Measurements from ENCODE around the gene BAAT. TPM values are rescaled to one million over a fixed set of nuclear protein-coding genes. Genes with fewer than 3 reads are reported as not detected.

BAAT gene
- total RNA-seq, 1 experiment from 2014 or later: 0.08 TPM

DNA sequence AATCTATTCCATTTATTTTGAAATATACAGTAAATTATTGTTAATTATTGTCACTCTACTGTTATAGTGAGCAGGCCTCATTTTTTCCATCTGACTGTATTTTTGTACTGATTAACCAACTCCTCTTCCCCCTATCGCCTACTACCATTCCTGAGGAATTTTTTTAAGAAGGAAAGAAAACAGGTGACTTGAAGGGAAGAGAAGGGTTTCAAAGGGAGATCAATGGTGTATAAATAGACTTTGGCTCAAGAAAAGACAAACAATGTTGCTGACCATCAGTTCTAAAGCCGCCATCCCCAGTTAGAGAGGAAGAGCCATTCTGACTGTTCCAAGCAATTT lies 69.7 kb downstream of the BAAT start:
- CTCF ChIA-PET: no interaction called here
- intact Hi-C loops (cut with micrococcal nuclease; ENCODE audit: unreplicated experiment) (no loop called here), in situ Hi-C loops (cut with HindIII; ENCODE audit: low pct_unique_long_range_greater_than_20kb, low sequenced_read_pairs) (no loop called here)
- no peak overlapping the region for H3K27ac ChIP-seq (ENCODE audit: low read length)
- BruUV-seq (replicated peaks): no TSS peak
- H3K4me3 ChIP-seq (ENCODE audit: low read depth in 2 of 2, low read length in 2 of 2): no peak overlapping the region
- ATAC-seq (no peak), DNase-seq (ENCODE audit: low read depth, low spot score) (no peak)
- POLR2A ChIA-PET: no interaction called here
- no peaks in the 10 kb centered on the region for H3K27me3 ChIP-seq (ENCODE audit: control insufficient read depth, insufficient read depth, low read length)
- H3K4me1 ChIP-seq (ENCODE audit: control insufficient read depth, insufficient read depth, low read length): no peaks in the 10 kb centered on the region
- H3K9me3 ChIP-seq (ENCODE audit: control insufficient read depth, insufficient read depth, low read depth, low read length): no peaks in the 10 kb centered on the region
- H3K36me3 ChIP-seq (ENCODE audit: control insufficient read depth, insufficient read depth, low read length): no peaks in the 10 kb centered on the region
- TF ChIP-seq POLR2AphosphoS5 (IDR thresholded peaks at IDR 0.05; ENCODE audit: low read depth, low read length) (no peak), SIN3A (IDR thresholded peaks at IDR 0.05; ENCODE audit: borderline replicate concordance, insufficient read depth, low read depth, low read length) (no peak), TCF7L2 (IDR thresholded peaks at IDR 0.05; ENCODE audit: low read depth, low read length) (no peak)
- TF ChIP-seq, protein P1, sequence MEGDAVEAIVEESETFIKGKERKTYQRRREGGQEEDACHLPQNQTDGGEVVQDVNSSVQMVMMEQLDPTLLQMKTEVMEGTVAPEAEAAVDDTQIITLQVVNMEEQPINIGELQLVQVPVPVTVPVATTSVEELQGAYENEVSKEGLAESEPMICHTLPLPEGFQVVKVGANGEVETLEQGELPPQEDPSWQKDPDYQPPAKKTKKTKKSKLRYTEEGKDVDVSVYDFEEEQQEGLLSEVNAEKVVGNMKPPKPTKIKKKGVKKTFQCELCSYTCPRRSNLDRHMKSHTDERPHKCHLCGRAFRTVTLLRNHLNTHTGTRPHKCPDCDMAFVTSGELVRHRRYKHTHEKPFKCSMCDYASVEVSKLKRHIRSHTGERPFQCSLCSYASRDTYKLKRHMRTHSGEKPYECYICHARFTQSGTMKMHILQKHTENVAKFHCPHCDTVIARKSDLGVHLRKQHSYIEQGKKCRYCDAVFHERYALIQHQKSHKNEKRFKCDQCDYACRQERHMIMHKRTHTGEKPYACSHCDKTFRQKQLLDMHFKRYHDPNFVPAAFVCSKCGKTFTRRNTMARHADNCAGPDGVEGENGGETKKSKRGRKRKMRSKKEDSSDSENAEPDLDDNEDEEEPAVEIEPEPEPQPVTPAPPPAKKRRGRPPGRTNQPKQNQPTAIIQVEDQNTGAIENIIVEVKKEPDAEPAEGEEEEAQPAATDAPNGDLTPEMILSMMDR (IDR thresholded peaks at IDR 0.05): no peak
- TF ChIP-seq, protein P2, sequence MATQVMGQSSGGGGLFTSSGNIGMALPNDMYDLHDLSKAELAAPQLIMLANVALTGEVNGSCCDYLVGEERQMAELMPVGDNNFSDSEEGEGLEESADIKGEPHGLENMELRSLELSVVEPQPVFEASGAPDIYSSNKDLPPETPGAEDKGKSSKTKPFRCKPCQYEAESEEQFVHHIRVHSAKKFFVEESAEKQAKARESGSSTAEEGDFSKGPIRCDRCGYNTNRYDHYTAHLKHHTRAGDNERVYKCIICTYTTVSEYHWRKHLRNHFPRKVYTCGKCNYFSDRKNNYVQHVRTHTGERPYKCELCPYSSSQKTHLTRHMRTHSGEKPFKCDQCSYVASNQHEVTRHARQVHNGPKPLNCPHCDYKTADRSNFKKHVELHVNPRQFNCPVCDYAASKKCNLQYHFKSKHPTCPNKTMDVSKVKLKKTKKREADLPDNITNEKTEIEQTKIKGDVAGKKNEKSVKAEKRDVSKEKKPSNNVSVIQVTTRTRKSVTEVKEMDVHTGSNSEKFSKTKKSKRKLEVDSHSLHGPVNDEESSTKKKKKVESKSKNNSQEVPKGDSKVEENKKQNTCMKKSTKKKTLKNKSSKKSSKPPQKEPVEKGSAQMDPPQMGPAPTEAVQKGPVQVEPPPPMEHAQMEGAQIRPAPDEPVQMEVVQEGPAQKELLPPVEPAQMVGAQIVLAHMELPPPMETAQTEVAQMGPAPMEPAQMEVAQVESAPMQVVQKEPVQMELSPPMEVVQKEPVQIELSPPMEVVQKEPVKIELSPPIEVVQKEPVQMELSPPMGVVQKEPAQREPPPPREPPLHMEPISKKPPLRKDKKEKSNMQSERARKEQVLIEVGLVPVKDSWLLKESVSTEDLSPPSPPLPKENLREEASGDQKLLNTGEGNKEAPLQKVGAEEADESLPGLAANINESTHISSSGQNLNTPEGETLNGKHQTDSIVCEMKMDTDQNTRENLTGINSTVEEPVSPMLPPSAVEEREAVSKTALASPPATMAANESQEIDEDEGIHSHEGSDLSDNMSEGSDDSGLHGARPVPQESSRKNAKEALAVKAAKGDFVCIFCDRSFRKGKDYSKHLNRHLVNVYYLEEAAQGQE (IDR thresholded peaks at IDR 0.05; ENCODE audit: insufficient read depth in 1 of 2, low read depth in 2 of 2, low read length in 1 of 2): no peak

DNA sequence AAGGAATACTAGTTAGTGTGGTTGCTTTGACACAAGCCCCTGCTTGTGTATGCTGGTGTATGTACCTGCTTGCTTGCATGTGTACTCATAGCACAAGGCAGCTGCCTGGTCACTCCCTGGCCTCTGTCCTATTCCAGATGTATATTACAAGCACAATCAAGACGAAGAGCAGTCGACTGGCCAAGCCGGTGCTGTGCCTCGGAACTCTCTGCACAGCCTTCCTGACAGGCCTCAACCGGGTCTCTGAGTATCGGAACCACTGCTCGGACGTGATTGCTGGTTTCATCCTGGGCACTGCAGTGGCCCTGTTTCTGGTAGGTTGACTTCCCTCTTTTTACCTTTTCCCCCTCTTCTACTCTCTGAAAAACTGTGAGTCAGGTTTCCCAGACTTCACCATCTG lies 72.1 kb downstream of the BAAT start:
- ATAC-seq (no peak), DNase-seq (ENCODE audit: low read depth, low spot score) (no peak)
- BruUV-seq (replicated peaks): no TSS peak
- ChIA-PET CTCF (no interaction called here), POLR2A (no interaction called here)
- intact Hi-C loops (cut with micrococcal nuclease; ENCODE audit: unreplicated experiment) (loop anchor here (5.0 kb wide), 1 partner anchor 195 kb away; no protein-coding TSS in a partner anchor), in situ Hi-C loops (cut with HindIII; ENCODE audit: low pct_unique_long_range_greater_than_20kb, low sequenced_read_pairs) (no loop called here)
- Histone ChIP-seq H3K27ac (ENCODE audit: low read length) (no peak overlapping the region), H3K9me3 (ENCODE audit: control insufficient read depth, insufficient read depth, low read depth, low read length) (no peaks in the 10 kb centered on the region), H3K4me1 (ENCODE audit: control insufficient read depth, insufficient read depth, low read length) (no peaks in the 10 kb centered on the region), H3K27me3 (ENCODE audit: control insufficient read depth, insufficient read depth, low read length) (no peaks in the 10 kb centered on the region), H3K36me3 (ENCODE audit: control insufficient read depth, insufficient read depth, low read length) (no peaks in the 10 kb centered on the region), H3K4me3 (ENCODE audit: low read depth in 2 of 2, low read length in 2 of 2) (no peak overlapping the region)
- TF ChIP-seq, protein P2 (IDR thresholded peaks at IDR 0.05; ENCODE audit: insufficient read depth in 1 of 2, low read depth in 2 of 2, low read length in 1 of 2): no peak
- TF ChIP-seq TCF7L2 (IDR thresholded peaks at IDR 0.05; ENCODE audit: low read depth, low read length) (no peak), POLR2AphosphoS5 (IDR thresholded peaks at IDR 0.05; ENCODE audit: low read depth, low read length) (no peak), SIN3A (IDR thresholded peaks at IDR 0.05; ENCODE audit: borderline replicate concordance, insufficient read depth, low read depth, low read length) (no peak)
- TF ChIP-seq, protein P1 (IDR thresholded peaks at IDR 0.05): no peak
